CD4-positive, alpha-beta T cell treated with Interleukin-21 for 1 hour (primary cell): ENCODE measurements around the gene MOB4.

ENCODE experiments used
- DNase-seq: peaks from one replicate; pipeline ENCODE4 v3.0.0-alpha.2; 2020

Gene MOB4

GRCh38 chr2:197597166-197597565 lies 81.3 kb downstream of the MOB4 start:
- no peak for DNase-seq

- no peak for DNase-seq
These were observed 82.6 kb downstream of the MOB4 start for GRCh38 chr2:197598450-197598849.

- DNase-seq: peak; percentile 31
These were observed 83.6 kb downstream of the MOB4 start for GRCh38 chr2:197599285-197599965.

- DNase-seq: no peak
These were observed 84.4 kb downstream of the MOB4 start for GRCh38 chr2:197600306-197600705.

- DNase-seq: no peak
These were observed 85.9 kb downstream of the MOB4 start for GRCh38 chr2:197601726-197602125.
